ENCODE results near the gene TMEM220. TPM values are rescaled to one million over a fixed set of nuclear protein-coding genes. Genes with fewer than 3 reads are reported as not detected.
A peak's percentile ranks its signal among the peaks of the same experiment; 100 is the strongest.

TMEM220 gene
- total RNA-seq, 5 donors from 2014 or later (not counting 1 experiment from before 2014, with no cell fraction given), result 1.8 to 4.7 (median 3.5) TPM

DNA sequence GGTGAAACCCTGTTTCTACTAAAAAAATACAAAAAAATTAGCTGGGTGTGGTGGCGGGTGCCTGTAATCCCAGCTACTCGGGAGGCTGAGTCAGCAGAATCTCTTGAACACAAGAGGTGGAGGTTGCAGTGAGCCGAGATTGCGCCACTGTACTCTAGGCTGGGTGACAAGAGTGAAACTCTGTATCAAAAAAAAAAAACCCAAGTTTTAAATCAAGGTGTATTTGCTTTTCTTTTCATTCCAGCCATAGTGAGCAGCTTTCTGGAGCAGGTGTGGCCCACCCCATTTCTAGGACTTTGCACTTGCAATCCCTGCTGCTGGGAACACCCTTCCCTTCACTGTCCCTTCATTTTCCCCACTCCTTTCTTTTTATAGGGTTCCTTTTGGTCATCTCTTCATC is 45.2 kb upstream of the TMEM220 start:
- Mint-ChIP-seq H3K36me3 (no peaks in the 10 kb centered on the region), H3K27me3 (peaks cover 0 to 1% of the 10 kb centered on the region in 2 donors), H3K4me1 (no peaks in the 10 kb centered on the region), H3K27ac (no peak overlapping the region), H3K4me3 (no peak overlapping the region), H3K9me3 (peaks cover 10 to 17% (median 11%) of the 10 kb centered on the region in 3 donors)
- ChIA-PET POLR2A (no interaction called here), CTCF (no interaction called here)
- no peaks in the 10 kb centered on the region for H3K9me3 ChIP-seq
- WGBS (ENCODE audit: insufficient coverage), result no CpG with 5 or more reads among the region's 4 CpGs
- no peaks in the 10 kb centered on the region for H3K4me1 ChIP-seq (ENCODE audit: control insufficient read depth in 1 of 2, extremely low read depth in 1 of 2, insufficient read depth in 2 of 2, low read length in 2 of 2)
- H3K4me3 ChIP-seq (ENCODE audit: control insufficient read depth in 1 of 2, extremely low read depth in 1 of 2, low read length in 1 of 2), result no peak overlapping the region
- no peaks in the 10 kb centered on the region for H3K36me3 ChIP-seq (ENCODE audit: control insufficient read depth in 2 of 2, extremely low read depth in 1 of 2, insufficient read depth in 1 of 2, low read length in 1 of 2)
- H3K27me3 ChIP-seq (replicated peaks in 1 of 2; ENCODE audit: control insufficient read depth in 2 of 2, extremely low read depth in 1 of 2, insufficient read depth in 2 of 2, low read length in 1 of 2), result no peaks in the 10 kb centered on the region
- ATAC-seq (replicated peaks in 1 of 4), result no peak
- no peak overlapping the region for H3K27ac ChIP-seq (ENCODE audit: low read length)
- no peak for DNase-seq

DNA sequence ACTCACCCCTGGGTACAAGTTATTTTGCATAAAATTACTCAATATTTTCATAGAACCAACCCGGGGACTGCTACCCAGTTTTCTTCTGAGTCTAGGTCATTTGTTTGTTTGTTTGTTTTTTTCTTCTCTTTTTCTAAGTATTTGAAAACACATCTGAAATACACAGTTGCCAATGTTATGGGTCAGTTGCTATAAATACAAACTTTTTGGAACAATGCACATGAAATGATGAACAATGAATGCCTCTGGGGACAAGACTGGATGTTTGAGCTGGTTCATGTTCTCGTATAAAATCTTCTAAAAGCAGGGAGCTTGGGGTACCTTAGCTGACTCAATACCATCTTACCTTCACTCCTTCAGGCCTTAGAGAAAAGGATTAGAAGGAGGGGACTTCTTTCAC is 43.6 kb upstream of the TMEM220 start:
- Mint-ChIP-seq H3K36me3 (no peaks in the 10 kb centered on the region), H3K4me1 (no peaks in the 10 kb centered on the region), H3K27me3 (no peaks in the 10 kb centered on the region), H3K9me3 (peaks cover 10 to 19% (median 11%) of the 10 kb centered on the region in 3 donors), H3K27ac (no peak overlapping the region), H3K4me3 (no peak overlapping the region)
- Histone ChIP-seq H3K4me3 (ENCODE audit: control insufficient read depth in 1 of 2, extremely low read depth in 1 of 2, low read length in 1 of 2) (no peak overlapping the region), H3K27me3 (replicated peaks in 1 of 2; ENCODE audit: control insufficient read depth in 2 of 2, extremely low read depth in 1 of 2, insufficient read depth in 2 of 2, low read length in 1 of 2) (no peaks in the 10 kb centered on the region), H3K36me3 (ENCODE audit: control insufficient read depth in 2 of 2, extremely low read depth in 1 of 2, insufficient read depth in 1 of 2, low read length in 1 of 2) (no peaks in the 10 kb centered on the region), H3K9me3 (no peaks in the 10 kb centered on the region), H3K4me1 (ENCODE audit: control insufficient read depth in 1 of 2, extremely low read depth in 1 of 2, insufficient read depth in 2 of 2, low read length in 2 of 2) (no peaks in the 10 kb centered on the region), H3K27ac (ENCODE audit: low read length) (no peak overlapping the region)
- DNase-seq, result no peak
- no CpG with 5 or more reads among the region's 2 CpGs for WGBS (ENCODE audit: insufficient coverage)
- no peak for ATAC-seq (replicated peaks in 1 of 4)
- ChIA-PET CTCF (no interaction called here), POLR2A (no interaction called here)

DNA sequence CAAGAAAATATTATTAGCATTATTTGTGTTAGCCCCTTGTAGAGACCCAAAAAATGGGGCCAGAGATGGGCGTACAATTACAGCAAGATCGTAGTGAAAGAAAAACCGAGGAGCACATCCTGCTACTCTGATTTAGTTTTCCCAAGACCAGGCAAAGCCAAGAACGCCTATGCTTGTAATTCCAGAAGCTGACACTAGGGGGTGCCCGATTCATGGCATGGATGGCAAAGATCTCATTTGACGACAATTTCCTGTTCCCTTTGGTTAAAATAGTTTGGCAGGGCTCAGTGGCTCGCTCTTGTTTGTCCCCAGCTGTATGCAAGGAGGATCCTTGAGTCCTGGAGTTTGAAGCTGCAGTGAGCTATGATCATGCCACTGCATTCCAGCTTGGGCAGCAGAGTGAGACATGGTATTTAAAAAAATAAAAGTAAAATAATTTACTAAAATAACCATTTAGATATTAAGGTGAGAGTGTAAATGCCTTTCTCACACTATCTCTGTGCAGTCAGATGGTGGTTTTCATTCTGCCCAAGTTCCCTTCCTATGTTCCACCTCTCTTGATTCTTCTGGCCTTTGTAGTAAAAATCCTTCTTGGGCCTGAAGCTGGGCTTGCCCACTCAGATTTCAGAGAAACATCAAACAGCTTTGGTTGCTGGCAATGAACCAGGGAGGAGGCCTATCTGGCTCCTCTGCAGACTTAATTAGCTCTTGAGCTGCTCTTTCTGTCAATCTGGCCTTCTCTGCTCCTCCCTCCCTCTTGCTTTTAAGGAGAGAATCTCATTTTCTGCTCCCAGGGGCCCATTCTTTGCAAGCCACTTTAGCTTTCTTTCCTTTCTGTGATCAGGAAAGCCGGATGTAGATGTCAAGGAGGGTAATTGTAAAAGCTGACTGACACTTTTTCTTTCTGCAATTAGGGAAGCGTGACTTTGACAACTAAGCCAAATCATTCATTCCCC is 42.9 kb upstream of the TMEM220 start:
- no peaks in the 10 kb centered on the region for H3K27me3 ChIP-seq (replicated peaks in 1 of 2; ENCODE audit: control insufficient read depth in 2 of 2, extremely low read depth in 1 of 2, insufficient read depth in 2 of 2, low read length in 1 of 2)
- H3K36me3 ChIP-seq (ENCODE audit: control insufficient read depth in 2 of 2, extremely low read depth in 1 of 2, insufficient read depth in 1 of 2, low read length in 1 of 2), result no peaks in the 10 kb centered on the region
- no peak for ATAC-seq (replicated peaks in 1 of 4)
- no peaks in the 10 kb centered on the region for H3K36me3 Mint-ChIP-seq
- CTCF ChIA-PET, result no interaction called here
- 40% methylated on average over 8 of the region's 9 CpGs for WGBS (ENCODE audit: insufficient coverage)
- peaks cover 10 to 20% (median 11%) of the 10 kb centered on the region in 3 donors for H3K9me3 Mint-ChIP-seq
- H3K4me1 ChIP-seq (ENCODE audit: control insufficient read depth in 1 of 2, extremely low read depth in 1 of 2, insufficient read depth in 2 of 2, low read length in 2 of 2), result no peaks in the 10 kb centered on the region
- H3K4me3 Mint-ChIP-seq, result no peak overlapping the region
- no peaks in the 10 kb centered on the region for H3K27me3 Mint-ChIP-seq
- H3K9me3 ChIP-seq, result no peaks in the 10 kb centered on the region
- H3K27ac Mint-ChIP-seq, result no peak overlapping the region
- POLR2A ChIA-PET, result no interaction called here
- no peak overlapping the region for H3K4me3 ChIP-seq (ENCODE audit: control insufficient read depth in 1 of 2, extremely low read depth in 1 of 2, low read length in 1 of 2)
- H3K4me1 Mint-ChIP-seq, result no peaks in the 10 kb centered on the region
- peak in 13 of 35 experiments; percentile 3 to 34 (median 8) for DNase-seq
- no peak overlapping the region for H3K27ac ChIP-seq (ENCODE audit: low read length)

DNA sequence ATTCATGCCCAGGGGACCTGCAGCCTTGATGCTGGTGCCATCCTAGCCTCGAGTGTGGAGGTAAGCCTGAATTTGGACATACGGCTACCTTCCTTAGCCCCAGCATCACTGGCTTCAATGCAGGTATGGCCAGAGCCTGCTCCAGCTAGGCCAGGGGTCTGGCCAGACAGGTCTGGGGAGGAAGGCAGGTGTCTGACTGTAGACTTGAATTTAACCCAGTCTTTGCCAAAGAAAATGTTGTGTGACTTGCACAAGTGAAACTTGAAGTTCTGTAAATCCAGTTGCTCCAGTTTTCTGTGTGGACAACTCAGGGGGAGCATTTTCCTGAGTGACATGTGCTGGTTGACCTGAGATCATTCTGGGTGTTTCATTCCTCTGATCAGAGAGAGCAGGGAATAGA is 41.3 kb upstream of the TMEM220 start:
- Mint-ChIP-seq H3K9me3 (peaks cover 11 to 20% (median 15%) of the 10 kb centered on the region in 3 donors), H3K4me3 (no peak overlapping the region), H3K36me3 (peaks cover 3% of the 10 kb centered on the region), H3K27ac (no peak overlapping the region), H3K4me1 (no peaks in the 10 kb centered on the region), H3K27me3 (no peaks in the 10 kb centered on the region)
- no peaks in the 10 kb centered on the region for H3K9me3 ChIP-seq
- no peaks in the 10 kb centered on the region for H3K4me1 ChIP-seq (ENCODE audit: control insufficient read depth in 1 of 2, extremely low read depth in 1 of 2, insufficient read depth in 2 of 2, low read length in 2 of 2)
- no peak overlapping the region for H3K4me3 ChIP-seq (ENCODE audit: control insufficient read depth in 1 of 2, extremely low read depth in 1 of 2, low read length in 1 of 2)
- no peaks in the 10 kb centered on the region for H3K36me3 ChIP-seq (ENCODE audit: control insufficient read depth in 2 of 2, extremely low read depth in 1 of 2, insufficient read depth in 1 of 2, low read length in 1 of 2)
- DNase-seq, result no peak
- 67% methylated on average over 2 of the region's 2 CpGs for WGBS (ENCODE audit: insufficient coverage)
- H3K27me3 ChIP-seq (replicated peaks in 1 of 2; ENCODE audit: control insufficient read depth in 2 of 2, extremely low read depth in 1 of 2, insufficient read depth in 2 of 2, low read length in 1 of 2), result peaks cover 0 to 4% of the 10 kb centered on the region in 2 experiments
- ATAC-seq (replicated peaks in 1 of 4), result no peak
- no peak overlapping the region for H3K27ac ChIP-seq (ENCODE audit: low read length)
- ChIA-PET CTCF (no interaction called here), POLR2A (no interaction called here)

DNA sequence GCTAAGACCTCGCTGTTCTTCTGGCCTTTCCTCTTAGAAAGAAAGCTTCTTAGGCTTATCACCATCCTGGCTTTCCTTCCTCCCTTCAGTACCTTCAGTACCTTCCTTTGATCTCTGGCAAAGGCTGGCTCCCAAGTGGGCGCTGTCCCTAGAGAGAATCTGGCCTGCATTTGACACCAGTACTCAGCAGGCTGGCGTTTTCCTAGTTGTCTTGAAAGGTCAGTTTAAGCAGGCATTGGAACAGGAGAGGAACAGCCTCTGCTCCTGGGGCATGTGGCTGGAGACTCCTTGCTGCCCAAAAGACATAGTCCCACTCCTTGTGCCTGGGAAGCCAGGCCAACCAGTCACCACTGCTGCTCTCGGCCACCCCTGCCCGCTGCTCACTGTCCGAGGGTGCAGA is 40.0 kb upstream of the TMEM220 start:
- no peak overlapping the region for H3K27ac Mint-ChIP-seq

DNA sequence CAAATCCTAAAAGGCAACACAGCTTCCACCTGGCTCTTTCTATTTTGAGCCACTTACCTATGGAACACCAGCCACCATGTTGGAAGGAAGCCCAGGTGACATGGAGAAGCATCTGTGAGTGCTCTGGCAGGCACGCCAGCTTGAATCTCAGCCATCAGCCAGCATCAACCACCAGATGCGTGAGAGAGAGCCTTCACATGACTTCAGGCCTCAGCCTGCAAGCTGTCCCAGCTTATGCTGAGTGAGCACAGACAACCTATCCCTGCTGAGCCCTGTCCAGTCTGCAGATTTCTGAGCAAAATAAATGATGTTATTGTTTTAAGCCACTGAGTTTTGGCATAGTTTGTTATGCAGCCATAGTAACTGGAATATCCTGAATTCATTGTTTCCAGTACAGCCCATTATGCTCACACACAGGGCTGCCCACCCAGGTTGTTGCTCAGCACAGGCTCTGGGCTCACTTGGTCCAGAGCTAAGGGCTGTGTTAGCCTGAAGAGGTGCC is 39.0 kb upstream of the TMEM220 start:
- H3K4me1 Mint-ChIP-seq, result no peaks in the 10 kb centered on the region
- peaks cover 3% of the 10 kb centered on the region for H3K36me3 Mint-ChIP-seq
- Histone ChIP-seq H3K4me3 (ENCODE audit: control insufficient read depth in 1 of 2, extremely low read depth in 1 of 2, low read length in 1 of 2) (no peak overlapping the region), H3K27me3 (replicated peaks in 1 of 2; ENCODE audit: control insufficient read depth in 2 of 2, extremely low read depth in 1 of 2, insufficient read depth in 2 of 2, low read length in 1 of 2) (peaks cover 0 to 4% of the 10 kb centered on the region in 2 experiments), H3K27ac (ENCODE audit: low read length) (no peak overlapping the region), H3K36me3 (ENCODE audit: control insufficient read depth in 2 of 2, extremely low read depth in 1 of 2, insufficient read depth in 1 of 2, low read length in 1 of 2) (no peaks in the 10 kb centered on the region), H3K4me1 (ENCODE audit: control insufficient read depth in 1 of 2, extremely low read depth in 1 of 2, insufficient read depth in 2 of 2, low read length in 2 of 2) (no peaks in the 10 kb centered on the region), H3K9me3 (no peaks in the 10 kb centered on the region)
- no peak overlapping the region for H3K4me3 Mint-ChIP-seq
- no peaks in the 10 kb centered on the region for H3K27me3 Mint-ChIP-seq
- no peak for DNase-seq
- POLR2A ChIA-PET, result no interaction called here
- peaks cover 11 to 15% (median 11%) of the 10 kb centered on the region in 3 donors for H3K9me3 Mint-ChIP-seq
- CTCF ChIA-PET, result no interaction called here
- no CpG with 5 or more reads among the region's 2 CpGs for WGBS (ENCODE audit: insufficient coverage)
- ATAC-seq (replicated peaks in 1 of 4), result no peak
- no peak overlapping the region for H3K27ac Mint-ChIP-seq

More for the DNA sequence above, 40.0 kb upstream of the TMEM220 start:
- no peak overlapping the region for H3K27ac ChIP-seq (ENCODE audit: low read length)
- no peak for ATAC-seq (replicated peaks in 1 of 4)
- no peaks in the 10 kb centered on the region for H3K4me1 ChIP-seq (ENCODE audit: control insufficient read depth in 1 of 2, extremely low read depth in 1 of 2, insufficient read depth in 2 of 2, low read length in 2 of 2)
- CTCF ChIA-PET, result no interaction called here
- no peak for DNase-seq
- no peak overlapping the region for H3K4me3 ChIP-seq (ENCODE audit: control insufficient read depth in 1 of 2, extremely low read depth in 1 of 2, low read length in 1 of 2)
- H3K27me3 ChIP-seq (replicated peaks in 1 of 2; ENCODE audit: control insufficient read depth in 2 of 2, extremely low read depth in 1 of 2, insufficient read depth in 2 of 2, low read length in 1 of 2), result peaks cover 0 to 4% of the 10 kb centered on the region in 2 experiments
- 90% methylated on average over 2 of the region's 6 CpGs for WGBS (ENCODE audit: insufficient coverage)
- POLR2A ChIA-PET, result no interaction called here
- Mint-ChIP-seq H3K36me3 (peaks cover 3% of the 10 kb centered on the region), H3K4me3 (no peak overlapping the region), H3K4me1 (no peaks in the 10 kb centered on the region), H3K27me3 (no peaks in the 10 kb centered on the region), H3K9me3 (peaks cover 11 to 15% (median 11%) of the 10 kb centered on the region in 3 donors)
- H3K36me3 ChIP-seq (ENCODE audit: control insufficient read depth in 2 of 2, extremely low read depth in 1 of 2, insufficient read depth in 1 of 2, low read length in 1 of 2), result no peaks in the 10 kb centered on the region
- H3K9me3 ChIP-seq, result no peaks in the 10 kb centered on the region
